ENCODE results near the gene TARBP2. TPM values are rescaled to one million over a fixed set of nuclear protein-coding genes. Genes with fewer than 3 reads are reported as not detected.

The TARBP2 gene
- total RNA-seq, 1 experiment from 2014 or later = 74.0 TPM

- CTCF ChIA-PET = interaction anchor here (0.6 to 1.5 kb wide), 4 partner anchors 12 to 172 kb away, joined by 3 to 5 read pairs (median 4); no protein-coding TSS in a partner anchor
- Mint-ChIP-seq H3K36me3 (no peaks in the 10 kb centered on the region), H3K4me1 (peaks cover 58% of the 10 kb centered on the region), H3K27ac (peak overlapping the region; percentile 75), H3K4me3 (peak overlapping the region; percentile 13), H3K27me3 (ENCODE audit: low read depth) (no peaks in the 10 kb centered on the region), H3K9me3 (no peaks in the 10 kb centered on the region)
- peak; percentile 22 for ATAC-seq
- peak; percentile 69 for DNase-seq (ENCODE audit: low spot score)
- no peak for TF ChIP-seq NR1H2 (CRISPR knock-in tag; IDR thresholded peaks at IDR 0.05)
- TF ChIP-seq USF1 (CRISPR knock-in tag; IDR thresholded peaks at IDR 0.05) = peak; percentile 94
- TF ChIP-seq USF2 (CRISPR knock-in tag; IDR thresholded peaks at IDR 0.05) = peak; percentile 95
- POLR2A ChIA-PET = no interaction called here
Measured at GRCh38 chr12:53495903-53496751, 5.0 kb upstream of the TARBP2 start.

- Mint-ChIP-seq H3K4me1 (peaks cover 59% of the 10 kb centered on the region), H3K27me3 (ENCODE audit: low read depth) (no peaks in the 10 kb centered on the region), H3K9me3 (no peaks in the 10 kb centered on the region), H3K36me3 (no peaks in the 10 kb centered on the region), H3K27ac (no peak overlapping the region), H3K4me3 (peak overlapping the region; percentile 10; the same call in 1 of the 2 replicates)
- TF ChIP-seq ATF1 (CRISPR knock-in tag; IDR thresholded peaks at IDR 0.05) = no peak
- TF ChIP-seq FOXJ3 (CRISPR knock-in tag; IDR thresholded peaks at IDR 0.05; ENCODE audit: borderline replicate concordance) = no peak
- no peak for TF ChIP-seq RORB (CRISPR knock-in tag; IDR thresholded peaks at IDR 0.05)
- POLR2A ChIA-PET = no interaction called here
- no peak for DNase-seq (ENCODE audit: low spot score)
- ATAC-seq = no peak
- CTCF ChIA-PET = interaction anchor here (0.6 to 1.5 kb wide), 4 partner anchors 11 to 173 kb away, joined by 3 to 5 read pairs (median 4); no protein-coding TSS in a partner anchor
Measured at GRCh38 chr12:53496752-53497032, 4.4 kb upstream of the TARBP2 start.

GRCh38 chr12:53497461-53497860 lies 3.6 kb upstream of the TARBP2 start:
- TF ChIP-seq AFF4 (CRISPR knock-in tag; IDR thresholded peaks at IDR 0.05; ENCODE audit: borderline replicate concordance) = no peak
- no peak for TF ChIP-seq ERG (CRISPR knock-in tag; IDR thresholded peaks at IDR 0.05)
- TF ChIP-seq ETV6 (CRISPR knock-in tag; IDR thresholded peaks at IDR 0.05) = no peak
- TF ChIP-seq NR1H2 (CRISPR knock-in tag; IDR thresholded peaks at IDR 0.05) = no peak
- no peak for TF ChIP-seq PREB (CRISPR knock-in tag; IDR thresholded peaks at IDR 0.05; ENCODE audit: borderline replicate concordance)
- no peak for TF ChIP-seq KAT7 (CRISPR knock-in tag; IDR thresholded peaks at IDR 0.05; ENCODE audit: borderline replicate concordance)
- TF ChIP-seq MXD4 (CRISPR knock-in tag; IDR thresholded peaks at IDR 0.05; ENCODE audit: borderline replicate concordance) = no peak
- TF ChIP-seq HMGXB4 (CRISPR knock-in tag; IDR thresholded peaks at IDR 0.05) = no peak
- no peak for TF ChIP-seq ATF3 (CRISPR knock-in tag; conservative IDR thresholded peaks at IDR 0.05)
- no peak for TF ChIP-seq MAX (CRISPR knock-in tag; IDR thresholded peaks at IDR 0.05)
- no peak for TF ChIP-seq E2F5 (CRISPR knock-in tag; IDR thresholded peaks at IDR 0.05)
- H3K27ac Mint-ChIP-seq = peak overlapping the region; percentile 16; the same call in 1 of the 2 replicates
- CTCF ChIA-PET = interaction anchor here (1.5 kb wide), 1 partner anchor 15 kb away, joined by 5 read pairs; no protein-coding TSS in a partner anchor
- no peak overlapping the region for H3K4me3 Mint-ChIP-seq
- H3K36me3 Mint-ChIP-seq = no peaks in the 10 kb centered on the region
- H3K9me3 Mint-ChIP-seq = no peaks in the 10 kb centered on the region
- DNase-seq (ENCODE audit: low spot score) = no peak
- no peak for ATAC-seq
- no peaks in the 10 kb centered on the region for H3K27me3 Mint-ChIP-seq (ENCODE audit: low read depth)
- POLR2A ChIA-PET = no interaction called here
- peaks cover 57% of the 10 kb centered on the region for H3K4me1 Mint-ChIP-seq
